K562 (cell line): ENCODE data around the gene LBR. TPM values are rescaled to one million over a fixed set of nuclear protein-coding genes. Genes with fewer than 3 reads are reported as not detected.

ENCODE experiments used
- BCOR ChIP-seq: fragments of 450-650 bp; IDR thresholded peaks from 2 replicates; pipeline ENCODE4 v1.6.1; 2016
- ELF2 ChIP-seq: fragments of 250-450 bp; sonication (Bioruptor Pico); IDR thresholded peaks from 2 replicates; pipeline ENCODE4 v1.5.0; 2021; ENCODE audit warnings: mild to moderate bottlenecking
- FOXP1 ChIP-seq: sonication (generic); formaldehyde crosslinking; IDR thresholded peaks from 2 replicates; pipeline ENCODE4 v1.8.0; 2022; ENCODE audit warnings: mild to moderate bottlenecking, missing genetic modification reagents
- GATAD2A ChIP-seq: fragments of 450-650 bp; IDR thresholded peaks from 2 replicates; pipeline ENCODE4 v1.6.1; 2017
- GATAD2B ChIP-seq: fragments of 450-650 bp; IDR thresholded peaks from 2 replicates; pipeline ENCODE4 v1.6.1; 2017; ENCODE audit warnings: mild to moderate bottlenecking, borderline replicate concordance
- HOXB6 ChIP-seq: fragments of 250-450 bp; sonication (Bioruptor Pico); IDR thresholded peaks from 2 replicates; pipeline ENCODE4 v1.5.1; 2022; ENCODE audit warnings: mild to moderate bottlenecking, borderline replicate concordance
- KHSRP ChIP-seq: fragments of 450-650 bp; IDR thresholded peaks from 2 replicates; pipeline ENCODE4 v1.6.1; 2017
- MYC ChIP-seq, 2 experiments: fragments of 250-450 bp in 1 of 2; sonication (Bioruptor Pico) in 1 of 2; IDR thresholded peaks; 2 replicates each; pipeline versions ENCODE4 v1.5.1 to v1.6.1; 2012 to 2021; ENCODE audit warnings: low read depth in 2 of 2, borderline replicate concordance in 1 of 2, improper control_type of control experiment in 1 of 2, low read length in 1 of 2, mild to moderate bottlenecking in 1 of 2, moderate library complexity in 1 of 2
- SMAD3 ChIP-seq: fragments of 450-650 bp; formaldehyde crosslinking; conservative IDR thresholded peaks from 2 replicates; pipeline ENCODE4 v1.4.0; 2020; ENCODE audit warnings: mild to moderate bottlenecking
- ZNF668 ChIP-seq: fragments of 250-450 bp; sonication (Bioruptor Pico); IDR thresholded peaks from 2 replicates; pipeline ENCODE4 v1.8.0; 2022; ENCODE audit warnings: mild to moderate bottlenecking, inconsistent platforms
- polyA plus RNA-seq, 8 experiments: library from polyadenylated mRNA; depleted of rRNA in 4 of 8; stranded (reverse) in 5 of 8; unstranded in 3 of 8; fragments of >200 nt; fragmentation: Nextera tagmentation in 2 of 8; fragmentation: Illumina TruSeq in 1 of 8; extraction: Ambion mirVana in 2 of 8; extraction: Trizol in 1 of 8; gene quantifications; 2 replicates each; pipeline versions ENCODE4 v1.2.1 to v1.2.3, GENCODE V29; 2011 to 2014; ENCODE audit warnings: inconsistent platforms in 1 of 8, missing spikeins in 1 of 8
- total RNA-seq, 7 experiments: library from RNA; depleted of rRNA in 6 of 7; stranded (reverse); fragments of >200 nt in 6 of 7; fragmentation: Illumina TruSeq in 2 of 7; extraction: Trizol in 2 of 7; gene quantifications; 2 replicates each; pipeline versions ENCODE4 v1.2.1 to v1.2.3, GENCODE V29; 2011 to 2021; ENCODE audit warnings: low replicate concordance in 1 of 7
- TF ChIP-seq, protein P1 (sequence below): fragments of 450-650 bp; formaldehyde crosslinking; IDR thresholded peaks from 2 replicates; pipeline ENCODE4 v1.4.0; 2022; ENCODE audit warnings: mild to moderate bottlenecking, moderate library complexity
- TF ChIP-seq, protein P2 (sequence below): fragments of 450-650 bp; IDR thresholded peaks from 2 replicates; pipeline ENCODE4 v1.7.0; 2016; ENCODE audit warnings: borderline replicate concordance
- TF ChIP-seq, protein P3 (sequence below): sonication (generic); formaldehyde crosslinking; IDR thresholded peaks from 2 replicates; pipeline ENCODE4 v1.8.0; 2022; ENCODE audit warnings: mild to moderate bottlenecking, missing genetic modification reagents
- TF ChIP-seq, protein P4 (sequence below): sonication (generic); formaldehyde crosslinking; IDR thresholded peaks from 2 replicates; pipeline ENCODE4 v1.8.1; 2023; ENCODE audit warnings: mild to moderate bottlenecking, missing genetic modification reagents
- TF ChIP-seq, protein P5 (sequence below): sonication (generic); formaldehyde crosslinking; IDR thresholded peaks from 2 replicates; pipeline ENCODE4 v1.8.0; 2022; ENCODE audit warnings: missing genetic modification reagents, mild to moderate bottlenecking, borderline replicate concordance
- TF ChIP-seq, protein P6 (sequence below), 3 experiments: IDR thresholded peaks in 2 of 3; conservative IDR thresholded peaks in 1 of 3; 2 replicates each; pipeline ENCODE4 v1.5.1; 2011 to 2012; ENCODE audit warnings: low read length in 3 of 3, mild to moderate bottlenecking in 3 of 3, control low read depth in 2 of 3, improper control_type of control experiment in 1 of 3, inconsistent platforms in 1 of 3, low read depth in 1 of 3, mixed read lengths in 1 of 3, moderate library complexity in 1 of 3; ENCODE audit not compliant: insufficient read depth in 2 of 3

LBR gene
- total and polyA plus RNA-seq, 9 of the 15 experiments (the other 6 are each of a cell fraction or from before 2014, with no cell fraction given), result 102 to 229 (median 197) TPM

DNA sequence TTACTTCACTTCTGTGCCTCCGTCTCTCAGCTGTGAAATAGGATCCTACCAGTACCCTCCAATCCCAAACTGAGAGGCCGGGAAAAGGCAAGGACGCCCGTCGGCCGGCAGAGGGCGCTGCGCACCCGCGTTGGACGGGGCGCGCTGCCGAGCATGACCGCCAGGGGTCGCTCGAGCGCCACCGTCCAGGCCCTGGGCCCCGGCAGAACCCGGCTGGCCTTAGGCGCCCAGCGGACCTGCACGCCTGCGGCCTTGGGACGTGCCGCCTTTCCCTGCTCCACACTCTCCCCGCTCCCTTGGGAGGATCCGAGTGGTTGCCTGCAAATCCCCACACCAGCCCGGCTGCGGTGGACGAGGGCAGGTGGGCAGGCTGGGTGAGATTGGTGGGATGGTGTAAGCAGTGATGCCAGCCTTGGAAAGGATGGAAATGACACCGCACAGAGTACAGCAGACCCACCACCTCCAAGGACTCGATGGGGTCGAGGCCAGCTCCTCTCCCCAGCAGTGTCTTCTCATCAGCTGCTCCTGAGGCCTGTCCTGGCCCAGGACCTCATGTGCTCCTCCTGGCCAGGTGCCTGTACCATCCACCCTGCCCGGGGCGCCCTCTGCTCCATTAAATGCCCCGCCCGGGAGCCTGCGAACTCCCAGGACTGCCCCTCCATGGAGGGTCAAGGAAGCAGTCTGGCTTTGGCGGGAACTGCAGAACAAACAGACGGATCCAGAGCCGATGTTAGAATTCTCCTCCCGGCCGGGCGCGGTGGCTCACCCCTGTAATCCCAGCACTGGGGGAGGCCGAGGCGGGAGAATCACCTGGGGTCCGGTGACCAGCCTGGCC lies 47.4 kb upstream of the LBR start (continued):
- no peak for TF ChIP-seq BCOR
- peak; percentile 36; the same call in 1 of the 2 replicates for TF ChIP-seq MYC (IDR thresholded peaks at IDR 0.05; ENCODE audit: low read depth, low read length)
- no peak for TF ChIP-seq MYC (CRISPR knock-in tag; IDR thresholded peaks at IDR 0.05; ENCODE audit: borderline replicate concordance, low read depth)
- TF ChIP-seq FOXP1, result no peak
- TF ChIP-seq, protein P1, sequence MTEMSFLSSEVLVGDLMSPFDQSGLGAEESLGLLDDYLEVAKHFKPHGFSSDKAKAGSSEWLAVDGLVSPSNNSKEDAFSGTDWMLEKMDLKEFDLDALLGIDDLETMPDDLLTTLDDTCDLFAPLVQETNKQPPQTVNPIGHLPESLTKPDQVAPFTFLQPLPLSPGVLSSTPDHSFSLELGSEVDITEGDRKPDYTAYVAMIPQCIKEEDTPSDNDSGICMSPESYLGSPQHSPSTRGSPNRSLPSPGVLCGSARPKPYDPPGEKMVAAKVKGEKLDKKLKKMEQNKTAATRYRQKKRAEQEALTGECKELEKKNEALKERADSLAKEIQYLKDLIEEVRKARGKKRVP (CRISPR knock-in tag), result no peak; the same call in 1 of the 2 replicates
- TF ChIP-seq, protein P2, sequence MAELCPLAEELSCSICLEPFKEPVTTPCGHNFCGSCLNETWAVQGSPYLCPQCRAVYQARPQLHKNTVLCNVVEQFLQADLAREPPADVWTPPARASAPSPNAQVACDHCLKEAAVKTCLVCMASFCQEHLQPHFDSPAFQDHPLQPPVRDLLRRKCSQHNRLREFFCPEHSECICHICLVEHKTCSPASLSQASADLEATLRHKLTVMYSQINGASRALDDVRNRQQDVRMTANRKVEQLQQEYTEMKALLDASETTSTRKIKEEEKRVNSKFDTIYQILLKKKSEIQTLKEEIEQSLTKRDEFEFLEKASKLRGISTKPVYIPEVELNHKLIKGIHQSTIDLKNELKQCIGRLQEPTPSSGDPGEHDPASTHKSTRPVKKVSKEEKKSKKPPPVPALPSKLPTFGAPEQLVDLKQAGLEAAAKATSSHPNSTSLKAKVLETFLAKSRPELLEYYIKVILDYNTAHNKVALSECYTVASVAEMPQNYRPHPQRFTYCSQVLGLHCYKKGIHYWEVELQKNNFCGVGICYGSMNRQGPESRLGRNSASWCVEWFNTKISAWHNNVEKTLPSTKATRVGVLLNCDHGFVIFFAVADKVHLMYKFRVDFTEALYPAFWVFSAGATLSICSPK, result no peak
- TF ChIP-seq KHSRP, result no peak
- TF ChIP-seq, protein P3, sequence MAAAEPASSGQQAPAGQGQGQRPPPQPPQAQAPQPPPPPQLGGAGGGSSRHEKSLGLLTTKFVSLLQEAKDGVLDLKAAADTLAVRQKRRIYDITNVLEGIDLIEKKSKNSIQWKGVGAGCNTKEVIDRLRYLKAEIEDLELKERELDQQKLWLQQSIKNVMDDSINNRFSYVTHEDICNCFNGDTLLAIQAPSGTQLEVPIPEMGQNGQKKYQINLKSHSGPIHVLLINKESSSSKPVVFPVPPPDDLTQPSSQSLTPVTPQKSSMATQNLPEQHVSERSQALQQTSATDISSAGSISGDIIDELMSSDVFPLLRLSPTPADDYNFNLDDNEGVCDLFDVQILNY (CRISPR knock-in tag), result no peak
- no peak; the same call in 1 of the 2 replicates for TF ChIP-seq GATAD2B
- TF ChIP-seq, protein P4, sequence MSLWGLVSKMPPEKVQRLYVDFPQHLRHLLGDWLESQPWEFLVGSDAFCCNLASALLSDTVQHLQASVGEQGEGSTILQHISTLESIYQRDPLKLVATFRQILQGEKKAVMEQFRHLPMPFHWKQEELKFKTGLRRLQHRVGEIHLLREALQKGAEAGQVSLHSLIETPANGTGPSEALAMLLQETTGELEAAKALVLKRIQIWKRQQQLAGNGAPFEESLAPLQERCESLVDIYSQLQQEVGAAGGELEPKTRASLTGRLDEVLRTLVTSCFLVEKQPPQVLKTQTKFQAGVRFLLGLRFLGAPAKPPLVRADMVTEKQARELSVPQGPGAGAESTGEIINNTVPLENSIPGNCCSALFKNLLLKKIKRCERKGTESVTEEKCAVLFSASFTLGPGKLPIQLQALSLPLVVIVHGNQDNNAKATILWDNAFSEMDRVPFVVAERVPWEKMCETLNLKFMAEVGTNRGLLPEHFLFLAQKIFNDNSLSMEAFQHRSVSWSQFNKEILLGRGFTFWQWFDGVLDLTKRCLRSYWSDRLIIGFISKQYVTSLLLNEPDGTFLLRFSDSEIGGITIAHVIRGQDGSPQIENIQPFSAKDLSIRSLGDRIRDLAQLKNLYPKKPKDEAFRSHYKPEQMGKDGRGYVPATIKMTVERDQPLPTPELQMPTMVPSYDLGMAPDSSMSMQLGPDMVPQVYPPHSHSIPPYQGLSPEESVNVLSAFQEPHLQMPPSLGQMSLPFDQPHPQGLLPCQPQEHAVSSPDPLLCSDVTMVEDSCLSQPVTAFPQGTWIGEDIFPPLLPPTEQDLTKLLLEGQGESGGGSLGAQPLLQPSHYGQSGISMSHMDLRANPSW, result peak; percentile 90; the same call in 1 of the 2 replicates
- TF ChIP-seq, protein P5, sequence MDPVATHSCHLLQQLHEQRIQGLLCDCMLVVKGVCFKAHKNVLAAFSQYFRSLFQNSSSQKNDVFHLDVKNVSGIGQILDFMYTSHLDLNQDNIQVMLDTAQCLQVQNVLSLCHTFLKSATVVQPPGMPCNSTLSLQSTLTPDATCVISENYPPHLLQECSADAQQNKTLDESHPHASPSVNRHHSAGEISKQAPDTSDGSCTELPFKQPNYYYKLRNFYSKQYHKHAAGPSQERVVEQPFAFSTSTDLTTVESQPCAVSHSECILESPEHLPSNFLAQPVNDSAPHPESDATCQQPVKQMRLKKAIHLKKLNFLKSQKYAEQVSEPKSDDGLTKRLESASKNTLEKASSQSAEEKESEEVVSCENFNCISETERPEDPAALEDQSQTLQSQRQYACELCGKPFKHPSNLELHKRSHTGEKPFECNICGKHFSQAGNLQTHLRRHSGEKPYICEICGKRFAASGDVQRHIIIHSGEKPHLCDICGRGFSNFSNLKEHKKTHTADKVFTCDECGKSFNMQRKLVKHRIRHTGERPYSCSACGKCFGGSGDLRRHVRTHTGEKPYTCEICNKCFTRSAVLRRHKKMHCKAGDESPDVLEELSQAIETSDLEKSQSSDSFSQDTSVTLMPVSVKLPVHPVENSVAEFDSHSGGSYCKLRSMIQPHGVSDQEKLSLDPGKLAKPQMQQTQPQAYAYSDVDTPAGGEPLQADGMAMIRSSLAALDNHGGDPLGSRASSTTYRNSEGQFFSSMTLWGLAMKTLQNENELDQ (CRISPR knock-in tag), result no peak
- TF ChIP-seq, protein P6, sequence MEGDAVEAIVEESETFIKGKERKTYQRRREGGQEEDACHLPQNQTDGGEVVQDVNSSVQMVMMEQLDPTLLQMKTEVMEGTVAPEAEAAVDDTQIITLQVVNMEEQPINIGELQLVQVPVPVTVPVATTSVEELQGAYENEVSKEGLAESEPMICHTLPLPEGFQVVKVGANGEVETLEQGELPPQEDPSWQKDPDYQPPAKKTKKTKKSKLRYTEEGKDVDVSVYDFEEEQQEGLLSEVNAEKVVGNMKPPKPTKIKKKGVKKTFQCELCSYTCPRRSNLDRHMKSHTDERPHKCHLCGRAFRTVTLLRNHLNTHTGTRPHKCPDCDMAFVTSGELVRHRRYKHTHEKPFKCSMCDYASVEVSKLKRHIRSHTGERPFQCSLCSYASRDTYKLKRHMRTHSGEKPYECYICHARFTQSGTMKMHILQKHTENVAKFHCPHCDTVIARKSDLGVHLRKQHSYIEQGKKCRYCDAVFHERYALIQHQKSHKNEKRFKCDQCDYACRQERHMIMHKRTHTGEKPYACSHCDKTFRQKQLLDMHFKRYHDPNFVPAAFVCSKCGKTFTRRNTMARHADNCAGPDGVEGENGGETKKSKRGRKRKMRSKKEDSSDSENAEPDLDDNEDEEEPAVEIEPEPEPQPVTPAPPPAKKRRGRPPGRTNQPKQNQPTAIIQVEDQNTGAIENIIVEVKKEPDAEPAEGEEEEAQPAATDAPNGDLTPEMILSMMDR (IDR thresholded peaks at IDR 0.05 in 2 of 3, conservative IDR thresholded peaks at IDR 0.05 in 1 of 3; ENCODE audit: insufficient read depth in 2 of 3, low read depth in 1 of 3, low read length in 3 of 3), result peak; percentile 100
- no peak for TF ChIP-seq GATAD2A
- TF ChIP-seq ELF2 (CRISPR knock-in tag), result 0 out of 2 replicates have a peak, but pooled peaks have one; percentile 42
- TF ChIP-seq SMAD3, result 0 out of 2 replicates have a peak, but pooled peaks have one; percentile 52
- no peak for TF ChIP-seq ZNF668 (CRISPR knock-in tag)
- no peak for TF ChIP-seq HOXB6
